IMR-90 (cell line): ENCODE results near the gene SIRT2. TPM values are rescaled to one million over a fixed set of nuclear protein-coding genes. Genes with fewer than 3 reads are reported as not detected.

Experiments used
- ATAC-seq: fragments of 200-7000 bp; cut with Tn5 transposase; 2 replicates; pipeline ENCODE4 v1.9.1; 2020; ENCODE audit warnings: low read depth, mild to moderate bottlenecking, moderate library complexity
- BruUV-seq: library from RNA; stranded (reverse); fragments of 400-500 nt; replicated peaks from 2 replicates; lab custom pipeline; 2021; lab: Mats Ljungman, UMichigan
- CTCF ChIA-PET: fragments of 300-600 bp; formaldehyde crosslinking; extraction: SDS; loops from one replicate; lab custom pipeline; 2021; ENCODE audit warnings: antibody characterized with exemption; lab: Yijun Ruan, JAX
- POLR2A ChIA-PET: fragments of 300-600 bp; sonication (Branson Sonifier 250); formaldehyde crosslinking; loops from one replicate; lab custom pipeline; 2022; ENCODE audit warnings: antibody characterized with exemption; ENCODE audit not compliant: unreplicated experiment; lab: Charles Lee
- DNase-seq: peaks from one replicate; pipeline ENCODE4 v3.0.0; 2013
- H2AFZ ChIP-seq: replicated peaks from 2 replicates; pipeline ENCODE3; 2013; ENCODE audit warnings: low read length, mild to moderate bottlenecking; ENCODE audit not compliant: poor library complexity
- H2AK5ac ChIP-seq: 2 replicates; pipeline ENCODE4 v1.6.1; 2013; ENCODE audit warnings: low read depth, low read length, inconsistent platforms
- H2AK9ac ChIP-seq: replicated peaks from 2 replicates; pipeline ENCODE3; 2013; ENCODE audit warnings: mild to moderate bottlenecking, low read depth, low read length, moderate library complexity; ENCODE audit not compliant: poor library complexity
- H2BK120ac ChIP-seq: 2 replicates; pipeline ENCODE4 v1.6.1; 2013; ENCODE audit warnings: low read depth, low read length, inconsistent platforms
- H2BK15ac ChIP-seq: 3 replicates; pipeline ENCODE4 v1.6.1; 2013; ENCODE audit warnings: low read depth, low read length, inconsistent platforms
- H2BK20ac ChIP-seq: 2 replicates; pipeline ENCODE4 v1.6.1; 2013; ENCODE audit warnings: low read depth, mild to moderate bottlenecking, inconsistent platforms, low read length, moderate library complexity
- H2BK5ac ChIP-seq: 2 replicates; pipeline ENCODE4 v1.6.1; 2013; ENCODE audit warnings: mild to moderate bottlenecking, low read depth, low read length, inconsistent platforms; ENCODE audit not compliant: poor library complexity, severe bottlenecking
- H3K14ac ChIP-seq: replicated peaks from 2 replicates; pipeline ENCODE4 v1.6.1; 2013; ENCODE audit warnings: low read depth, low read length, inconsistent platforms
- H3K18ac ChIP-seq: 2 replicates; pipeline ENCODE4 v1.6.1; 2013; ENCODE audit warnings: low read depth, low read length, control low read depth
- H3K23ac ChIP-seq: 2 replicates; pipeline ENCODE4 v1.6.1; 2013; ENCODE audit warnings: low read depth, low read length, inconsistent platforms
- H3K27ac ChIP-seq: 2 replicates; pipeline ENCODE4 v1.5.1; 2013; ENCODE audit warnings: mild to moderate bottlenecking, control low read depth, low read length; ENCODE audit not compliant: insufficient read depth
- H3K27me3 ChIP-seq: 2 replicates; pipeline ENCODE4 v1.6.1; 2013; ENCODE audit warnings: low read length; ENCODE audit not compliant: control insufficient read depth, insufficient read depth
- H3K36me3 ChIP-seq: 2 replicates; pipeline ENCODE4 v1.6.1; 2013; ENCODE audit warnings: low read length, mixed read lengths; ENCODE audit not compliant: control insufficient read depth, insufficient read depth
- H3K4ac ChIP-seq: 2 replicates; pipeline ENCODE4 v1.6.1; 2013; ENCODE audit warnings: low read depth, low read length, inconsistent platforms
- H3K4me1 ChIP-seq: 2 replicates; pipeline ENCODE4 v1.6.1; 2013; ENCODE audit warnings: low read length, mixed read lengths; ENCODE audit not compliant: control insufficient read depth, insufficient read depth
- H3K4me2 ChIP-seq: 2 replicates; pipeline ENCODE4 v1.6.1; 2013; ENCODE audit warnings: low read depth, mild to moderate bottlenecking, control low read depth, low read length, moderate library complexity
- H3K4me3 ChIP-seq: 2 replicates; pipeline ENCODE4 v1.5.1; 2013; ENCODE audit warnings: low read depth, mild to moderate bottlenecking, control low read depth, low read length, moderate library complexity; ENCODE audit not compliant: insufficient read depth
- H3K56ac ChIP-seq: 2 replicates; pipeline ENCODE4 v1.6.1; 2013; ENCODE audit warnings: low read length, inconsistent platforms; ENCODE audit not compliant: insufficient read depth; ENCODE audit errors: extremely low read depth
- H3K79me1 ChIP-seq, 2 experiments: 2 replicates each; pipeline ENCODE4 v1.6.1; 2013; ENCODE audit warnings: low read length in 2 of 2, inconsistent platforms in 1 of 2, low read depth in 1 of 2
- H3K9ac ChIP-seq: 2 replicates; pipeline ENCODE4 v1.6.1; 2013; ENCODE audit warnings: low read depth, low read length, control low read depth
- H3K9me1 ChIP-seq: 2 replicates; pipeline ENCODE4 v1.6.1; 2013; ENCODE audit warnings: low read length, inconsistent platforms; ENCODE audit not compliant: insufficient read depth
- H3K9me3 ChIP-seq: 2 replicates; pipeline ENCODE4 v1.6.1; 2013; ENCODE audit warnings: low read length; ENCODE audit not compliant: control insufficient read depth, insufficient read depth
- H4K20me1 ChIP-seq: 2 replicates; pipeline ENCODE4 v1.6.1; 2013; ENCODE audit warnings: low read length, inconsistent platforms; ENCODE audit not compliant: insufficient read depth
- H4K5ac ChIP-seq: 2 replicates; pipeline ENCODE4 v1.6.1; 2013; ENCODE audit warnings: mild to moderate bottlenecking, low read depth, low read length, control low read depth
- H4K8ac ChIP-seq, 2 experiments: 2 replicates each; pipeline ENCODE4 v1.6.1; 2013; ENCODE audit warnings: low read depth in 2 of 2, low read length in 2 of 2, control low read depth in 1 of 2, inconsistent platforms in 1 of 2
- H4K91ac ChIP-seq: 2 replicates; pipeline ENCODE4 v1.6.1; 2013; ENCODE audit warnings: low read depth, low read length, inconsistent platforms; ENCODE audit not compliant: insufficient read depth
- BHLHE40 ChIP-seq: fragments of 150-350 bp; IDR thresholded peaks from 2 replicates; pipeline ENCODE4 v1.6.1; 2016; ENCODE audit warnings: mild to moderate bottlenecking, low read depth, low read length
- CEBPB ChIP-seq: IDR thresholded peaks from 2 replicates; pipeline ENCODE4 v1.6.1; 2012; ENCODE audit warnings: low read depth, low read length, improper control_type of control experiment
- CHD1 ChIP-seq: IDR thresholded peaks from 2 replicates; pipeline ENCODE4 v1.6.1; 2012; ENCODE audit warnings: low read depth, low read length, improper control_type of control experiment
- FOS ChIP-seq: fragments of 150-350 bp; IDR thresholded peaks from 2 replicates; pipeline ENCODE4 v1.6.1; 2016; ENCODE audit warnings: low read depth, low read length
- NFE2L2 ChIP-seq: fragments of 150-350 bp; IDR thresholded peaks from 2 replicates; pipeline ENCODE4 v1.6.1; 2016; ENCODE audit warnings: low read depth, mild to moderate bottlenecking, low read length
- RCOR1 ChIP-seq: IDR thresholded peaks from 2 replicates; pipeline ENCODE4 v1.6.1; 2012; ENCODE audit warnings: mild to moderate bottlenecking, low read length, improper control_type of control experiment; ENCODE audit not compliant: insufficient replicate concordance
- SMC3 ChIP-seq: fragments of 150-350 bp; IDR thresholded peaks from 2 replicates; pipeline ENCODE4 v1.6.1; 2016; ENCODE audit warnings: low read depth, mild to moderate bottlenecking, antibody characterized with exemption, low read length, moderate library complexity
- dilution Hi-C: fragments of 300-500 bp; cut with HindIII; formaldehyde crosslinking; loops from one replicate; pipeline ENCODE4 v1.14.3; 2018; ENCODE audit warnings: low sequenced_read_pairs; ENCODE audit not compliant: unreplicated experiment
- in situ Hi-C: fragments of 300-500 bp; cut with MboI; formaldehyde crosslinking; loops from 3 replicates; pipeline ENCODE4 v1.14.3; 2019; ENCODE audit warnings: low sequenced_read_pairs, inconsistent platforms, mixed read lengths
- intact Hi-C: fragments of 100-400 bp; cut with micrococcal nuclease; formaldehyde crosslinking; loops from 2 replicates; pipeline ENCODE4 v1.10.0; 2022
- polyA plus RNA-seq, 3 experiments: library from polyadenylated mRNA; depleted of rRNA; stranded (reverse); fragments of >200 nt; gene quantifications; 2 replicates each; pipeline ENCODE4 v1.2.3, GENCODE V29; 2012; ENCODE audit warnings: low replicate concordance in 1 of 3
- total RNA-seq: library from RNA; depleted of rRNA; stranded (reverse); fragments of >200 nt; gene quantifications from 2 replicates; pipeline ENCODE4 v1.2.3, GENCODE V29; 2012
- TF ChIP-seq, protein P1 (sequence below): conservative IDR thresholded peaks from 2 replicates; pipeline ENCODE4 v1.5.1; 2012; ENCODE audit warnings: mild to moderate bottlenecking, low read depth, low read length, improper control_type of control experiment
- TF ChIP-seq, protein P2 (sequence below): fragments of 150-350 bp; IDR thresholded peaks from 2 replicates; pipeline ENCODE4 v1.6.1; 2016; ENCODE audit warnings: low read depth, mild to moderate bottlenecking, low read length, moderate library complexity, borderline replicate concordance

SIRT2 gene
- total and polyA plus RNA-seq, 2 of the 4 experiments (the other 2 are of a cell fraction), result 43.0 to 50.0 TPM

DNA sequence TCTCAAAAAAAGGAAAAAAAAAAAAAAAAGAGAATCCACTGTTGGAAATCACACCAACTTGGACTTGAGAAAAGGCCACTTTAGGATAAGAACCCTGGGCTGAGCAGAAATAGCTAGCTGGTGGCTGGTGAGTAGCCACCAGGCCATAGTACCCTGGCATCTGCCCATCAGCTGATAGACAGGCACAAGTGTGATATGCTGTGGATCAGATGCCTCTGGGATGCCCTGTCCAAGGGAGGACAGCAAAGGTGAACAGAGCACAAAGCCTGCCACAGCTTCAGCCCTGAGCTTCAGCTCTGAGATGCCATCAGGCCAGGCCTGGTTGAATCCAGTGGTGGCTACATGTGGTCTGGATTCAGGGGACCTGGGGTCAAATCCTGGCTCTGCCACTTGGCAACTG is 8.7 kb downstream of the SIRT2 start:
- intact Hi-C loops, result no loop called here
- CTCF ChIA-PET, result no interaction called here
- BruUV-seq, result no TSS peak

More for the DNA sequence above, 8.7 kb downstream of the SIRT2 start:
- no peak overlapping the region for H2BK15ac ChIP-seq
- no peak overlapping the region for H3K23ac ChIP-seq
- H4K5ac ChIP-seq, result no peak overlapping the region
- H4K8ac ChIP-seq, result no peak overlapping the region
- no peak overlapping the region for H2BK120ac ChIP-seq
- no peak overlapping the region for H3K18ac ChIP-seq
- no peaks in the 10 kb centered on the region for H3K79me1 ChIP-seq
- no peaks in the 10 kb centered on the region for H3K9me3 ChIP-seq
- ATAC-seq (no peak), DNase-seq (no peak)
- no peak overlapping the region for H3K9ac ChIP-seq
- H3K27ac ChIP-seq, result no peak overlapping the region
- peaks cover 21% of the 10 kb centered on the region for H3K36me3 ChIP-seq
- in situ Hi-C loops (no loop called here), dilution Hi-C loops (no loop called here)
- H2AFZ ChIP-seq, result no peak overlapping the region
- 0 out of 2 replicates have a peak, but pooled peaks cover 2% of the 10 kb centered on the region for H3K9me1 ChIP-seq
- POLR2A ChIA-PET, result no interaction called here
- no peak overlapping the region for H3K4me2 ChIP-seq
- no peak overlapping the region for H2BK20ac ChIP-seq
- no peak overlapping the region for H2AK5ac ChIP-seq
- no peak overlapping the region for H4K91ac ChIP-seq
- H2AK9ac ChIP-seq, result no peak overlapping the region
- no peak overlapping the region for H3K56ac ChIP-seq
- H3K27me3 ChIP-seq, result no peaks in the 10 kb centered on the region
- TF ChIP-seq, protein P1, sequence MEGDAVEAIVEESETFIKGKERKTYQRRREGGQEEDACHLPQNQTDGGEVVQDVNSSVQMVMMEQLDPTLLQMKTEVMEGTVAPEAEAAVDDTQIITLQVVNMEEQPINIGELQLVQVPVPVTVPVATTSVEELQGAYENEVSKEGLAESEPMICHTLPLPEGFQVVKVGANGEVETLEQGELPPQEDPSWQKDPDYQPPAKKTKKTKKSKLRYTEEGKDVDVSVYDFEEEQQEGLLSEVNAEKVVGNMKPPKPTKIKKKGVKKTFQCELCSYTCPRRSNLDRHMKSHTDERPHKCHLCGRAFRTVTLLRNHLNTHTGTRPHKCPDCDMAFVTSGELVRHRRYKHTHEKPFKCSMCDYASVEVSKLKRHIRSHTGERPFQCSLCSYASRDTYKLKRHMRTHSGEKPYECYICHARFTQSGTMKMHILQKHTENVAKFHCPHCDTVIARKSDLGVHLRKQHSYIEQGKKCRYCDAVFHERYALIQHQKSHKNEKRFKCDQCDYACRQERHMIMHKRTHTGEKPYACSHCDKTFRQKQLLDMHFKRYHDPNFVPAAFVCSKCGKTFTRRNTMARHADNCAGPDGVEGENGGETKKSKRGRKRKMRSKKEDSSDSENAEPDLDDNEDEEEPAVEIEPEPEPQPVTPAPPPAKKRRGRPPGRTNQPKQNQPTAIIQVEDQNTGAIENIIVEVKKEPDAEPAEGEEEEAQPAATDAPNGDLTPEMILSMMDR, result no peak
- no peak for TF ChIP-seq CEBPB
- no peak for TF ChIP-seq BHLHE40
- TF ChIP-seq, protein P2, sequence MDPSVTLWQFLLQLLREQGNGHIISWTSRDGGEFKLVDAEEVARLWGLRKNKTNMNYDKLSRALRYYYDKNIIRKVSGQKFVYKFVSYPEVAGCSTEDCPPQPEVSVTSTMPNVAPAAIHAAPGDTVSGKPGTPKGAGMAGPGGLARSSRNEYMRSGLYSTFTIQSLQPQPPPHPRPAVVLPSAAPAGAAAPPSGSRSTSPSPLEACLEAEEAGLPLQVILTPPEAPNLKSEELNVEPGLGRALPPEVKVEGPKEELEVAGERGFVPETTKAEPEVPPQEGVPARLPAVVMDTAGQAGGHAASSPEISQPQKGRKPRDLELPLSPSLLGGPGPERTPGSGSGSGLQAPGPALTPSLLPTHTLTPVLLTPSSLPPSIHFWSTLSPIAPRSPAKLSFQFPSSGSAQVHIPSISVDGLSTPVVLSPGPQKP, result no peak
- TF ChIP-seq NFE2L2, result no peak
- no peak for TF ChIP-seq FOS
- no peak for TF ChIP-seq CHD1
- no peak for TF ChIP-seq RCOR1
- TF ChIP-seq SMC3, result no peak
- H3K4me1 ChIP-seq, result no peaks in the 10 kb centered on the region
- H4K20me1 ChIP-seq, result no peaks in the 10 kb centered on the region; the same call in 1 of the 2 replicates
- no peak overlapping the region for H3K4ac ChIP-seq
- H2BK5ac ChIP-seq, result no peak overlapping the region
- H3K14ac ChIP-seq, result no peak overlapping the region
- no peak overlapping the region for H3K4me3 ChIP-seq
